ENCODE measurements around the gene ACTRT2. TPM values are rescaled to one million over a fixed set of nuclear protein-coding genes. Genes with fewer than 3 reads are reported as not detected.

The ACTRT2 gene
- total and polyA plus RNA-seq, 2 of the 8 experiments (the other 6 are each of a cell fraction or from before 2014, with no cell fraction given): not detected

DNA sequence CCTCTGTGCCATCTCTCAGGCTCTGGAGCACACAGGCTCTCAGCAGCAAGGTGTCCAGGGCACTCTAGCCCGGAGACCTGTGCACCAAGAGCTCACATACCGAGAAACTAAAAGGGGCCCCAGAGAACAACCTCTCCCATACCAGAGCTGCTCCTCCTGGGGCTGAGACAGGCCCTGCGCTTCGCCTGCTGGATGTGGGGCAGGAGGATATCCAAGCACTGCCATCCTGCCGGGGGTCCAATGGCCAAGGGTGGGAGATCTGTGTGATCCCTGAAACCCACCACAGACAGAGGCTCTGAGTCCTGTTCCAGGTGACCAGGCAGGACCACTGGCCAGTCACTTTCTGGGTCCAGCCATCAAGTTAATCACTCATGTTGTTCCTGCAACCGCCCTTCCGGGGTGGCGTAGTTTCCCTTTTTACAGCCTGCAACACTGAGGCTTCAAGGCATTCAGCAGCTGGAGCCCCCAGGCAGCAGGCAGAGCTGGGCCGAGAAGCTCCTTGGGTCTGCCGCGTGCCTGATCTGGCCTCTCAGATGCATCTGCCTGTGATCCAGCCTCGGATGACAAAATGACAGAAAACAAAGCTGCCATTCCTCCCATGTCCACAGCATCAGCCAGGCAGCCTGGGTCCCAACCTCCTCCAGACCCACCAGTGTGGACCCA is 36.7 kb upstream of the ACTRT2 start:
- H3K56ac ChIP-seq (replicated peaks; ENCODE audit: insufficient read length, low read depth, low read length): no peak overlapping the region
- H3K36me3 ChIP-seq (ENCODE audit: control insufficient read depth in 2 of 4, insufficient read depth in 4 of 4, low read length in 3 of 4): no peaks in the 10 kb centered on the region
- H3K79me2 ChIP-seq (ENCODE audit: control insufficient read depth in 1 of 2, insufficient read depth in 2 of 2, low read length in 2 of 2): no peaks in the 10 kb centered on the region
- WGBS, 2 experiments (ENCODE audit: extremely low coverage in 1 of 2, insufficient coverage in 1 of 2, insufficient read length in 1 of 2, insufficient replicate concordance in 2 of 2, low coverage in 1 of 2, low lambda C conversion rate in 2 of 2, missing lambda C conversion rate in 1 of 2): 90% methylated on average over 11 of the region's 12 CpGs; no CpG with 5 or more reads in 1 of the 2 experiments
- no peak for DNase-seq (ENCODE audit: low read depth in 1 of 2, low spot score in 2 of 2)
- no peak overlapping the region for H3K14ac ChIP-seq (ENCODE audit: insufficient read length)
- H3K9ac ChIP-seq (replicated peaks in 1 of 4; ENCODE audit: extremely low read depth in 1 of 4, low read depth in 3 of 4, low read length in 3 of 4): no peak overlapping the region
- no peak overlapping the region for H4K5ac ChIP-seq (ENCODE audit: insufficient read length, low read depth, low read length)
- no peak for TF ChIP-seq TAF7 (optimal IDR thresholded peaks at IDR 0.05; ENCODE audit: borderline replicate concordance, low read depth, low read length)
- no peak for TF ChIP-seq RAD21 (IDR thresholded peaks at IDR 0.05 in 1 of 2, conservative IDR thresholded peaks at IDR 0.05 in 1 of 2; ENCODE audit: low read depth in 2 of 2, low read length in 2 of 2)
- no peak for TF ChIP-seq SRF (IDR thresholded peaks at IDR 0.05; ENCODE audit: low read depth, low read length)
- no peak for TF ChIP-seq GTF2F1 (IDR thresholded peaks at IDR 0.05; ENCODE audit: borderline replicate concordance, low read depth, low read length)
- TF ChIP-seq TCF12 (IDR thresholded peaks at IDR 0.05; ENCODE audit: low read depth, low read length): no peak
- no peak for TF ChIP-seq NANOG (IDR thresholded peaks at IDR 0.05; ENCODE audit: insufficient read depth, low read depth, low read length, poor library complexity, severe bottlenecking)
- no peak for TF ChIP-seq SIRT6 (IDR thresholded peaks at IDR 0.05; ENCODE audit: low read length)
- no peak for TF ChIP-seq ATF2 (IDR thresholded peaks at IDR 0.05; ENCODE audit: low read length)
- TF ChIP-seq CREB1 (IDR thresholded peaks at IDR 0.05): no peak
- no peak for TF ChIP-seq JUND (IDR thresholded peaks at IDR 0.05; ENCODE audit: low read length)
- TF ChIP-seq CHD1 (IDR thresholded peaks at IDR 0.05; ENCODE audit: low read depth, low read length): no peak
- TF ChIP-seq CBX8 (IDR thresholded peaks at IDR 0.05; ENCODE audit: borderline replicate concordance, low read depth, low read length): no peak
- H2BK15ac ChIP-seq (ENCODE audit: low read length): no peak overlapping the region
- no peak overlapping the region for H4K8ac ChIP-seq (ENCODE audit: extremely low read depth, insufficient read depth, low read length)
- H2BK120ac ChIP-seq (replicated peaks; ENCODE audit: low read depth, low read length): no peak overlapping the region
- H3K27me3 ChIP-seq (replicated peaks in 1 of 4; ENCODE audit: control insufficient read depth in 3 of 4, extremely low read depth in 1 of 4, insufficient read depth in 3 of 4, low read length in 3 of 4): no peaks in the 10 kb centered on the region
- no peaks in the 10 kb centered on the region for H3K79me1 ChIP-seq (ENCODE audit: low read depth, low read length)
- H3K4me3 ChIP-seq (ENCODE audit: extremely low read depth in 1 of 4, insufficient read depth in 2 of 4, low read depth in 3 of 4, low read length in 4 of 4): no peak overlapping the region
- no peak overlapping the region for H3K27ac ChIP-seq (ENCODE audit: low read depth, low read length)
- no peak overlapping the region for H2BK20ac ChIP-seq (ENCODE audit: low read length)
- no peak overlapping the region for H2BK5ac ChIP-seq (ENCODE audit: low read depth, low read length)
- H3K4ac ChIP-seq (replicated peaks; ENCODE audit: insufficient read length, low read depth, low read length): no peak overlapping the region
- FAIRE-seq: no peak
- H4K91ac ChIP-seq (replicated peaks; ENCODE audit: insufficient read length, low read length): no peak overlapping the region
- no peak overlapping the region for H2BK12ac ChIP-seq (ENCODE audit: low read depth, low read length)
- H4K20me1 ChIP-seq (replicated peaks in 1 of 2; ENCODE audit: control insufficient read depth in 1 of 2, insufficient read depth in 2 of 2, low read length in 2 of 2): peaks cover 0 to 4% of the 10 kb centered on the region in 2 experiments
- no peaks in the 10 kb centered on the region; a peak in 2 of 7 replicates for H3K4me1 ChIP-seq (replicated peaks in 1 of 4; ENCODE audit: control insufficient read depth in 3 of 4, insufficient read depth in 4 of 4, low read length in 3 of 4)
- peaks cover 11% of the 10 kb centered on the region; the same call in 1 of the 2 replicates for H3K23me2 ChIP-seq (ENCODE audit: low read depth, low read length)
- no peak overlapping the region for H3K18ac ChIP-seq (ENCODE audit: extremely low read depth, low read length)
- H2AK5ac ChIP-seq (ENCODE audit: low read depth, low read length): no peak overlapping the region
- no peak overlapping the region for H3K23ac ChIP-seq (ENCODE audit: insufficient read length)
- H3K9me3 ChIP-seq (ENCODE audit: insufficient read depth in 2 of 2, low read depth in 1 of 2, low read length in 1 of 2): peaks cover 79 to 99% of the 10 kb centered on the region in 2 experiments
- ChIA-PET CTCF (ENCODE audit: partially characterized antibody) (no interaction called here), POLR2A (ENCODE audit: partially characterized antibody) (no interaction called here)
- H2AFZ ChIP-seq (ENCODE audit: low read length): no peak overlapping the region
- H3K4me2 ChIP-seq (ENCODE audit: insufficient read depth in 1 of 2, low read depth in 2 of 2, low read length in 2 of 2): no peak overlapping the region

All from H1 (cell line).